WERI-Rb-1 (cell line): ENCODE measurements around the gene GNG12.

Experiments used
- DNase-seq: peaks from one replicate; pipeline ENCODE4 v3.0.0-alpha.2; 2020
- H3K27ac ChIP-seq: fragments of 250-450 bp; sonication (Bioruptor Pico); 2 replicates; pipeline ENCODE4 v1.5.1; 2020; ENCODE audit warnings: mild to moderate bottlenecking, moderate library complexity
- H3K27me3 ChIP-seq: fragments of 250-450 bp; sonication (Bioruptor Pico); 2 replicates; pipeline ENCODE4 v1.5.1; 2021; ENCODE audit warnings: mild to moderate bottlenecking, low read depth, moderate library complexity; ENCODE audit not compliant: insufficient read depth, severe bottlenecking
- H3K36me3 ChIP-seq: fragments of 250-450 bp; sonication (Bioruptor Pico); 2 replicates; pipeline ENCODE4 v1.5.1; 2020; ENCODE audit warnings: mild to moderate bottlenecking, moderate library complexity
- H3K4me3 ChIP-seq: 2 replicates; pipeline ENCODE4 v1.5.1; 2011; ENCODE audit warnings: low read depth, mild to moderate bottlenecking, control low read depth, low read length
- H3K9me3 ChIP-seq: fragments of 250-450 bp; sonication (Bioruptor Pico); 2 replicates; pipeline ENCODE4 v1.5.1; 2021; ENCODE audit warnings: mild to moderate bottlenecking, moderate library complexity; ENCODE audit not compliant: severe bottlenecking
- CTCF ChIP-seq: IDR thresholded peaks from 2 replicates; pipeline ENCODE4 v1.5.1; 2011; ENCODE audit warnings: low read depth, mild to moderate bottlenecking, control low read depth, inconsistent platforms, low read length

Gene GNG12

GRCh38 chr1:67755160-67755559 is 78.1 kb downstream of the GNG12 start:
- Histone ChIP-seq H3K27ac (no peak overlapping the region), H3K36me3 (no peaks in the 10 kb centered on the region), H3K4me3 (no peak overlapping the region), H3K27me3 (no peaks in the 10 kb centered on the region), H3K9me3 (no peaks in the 10 kb centered on the region)
- DNase-seq = no peak
- TF ChIP-seq CTCF = no peak

DNA sequence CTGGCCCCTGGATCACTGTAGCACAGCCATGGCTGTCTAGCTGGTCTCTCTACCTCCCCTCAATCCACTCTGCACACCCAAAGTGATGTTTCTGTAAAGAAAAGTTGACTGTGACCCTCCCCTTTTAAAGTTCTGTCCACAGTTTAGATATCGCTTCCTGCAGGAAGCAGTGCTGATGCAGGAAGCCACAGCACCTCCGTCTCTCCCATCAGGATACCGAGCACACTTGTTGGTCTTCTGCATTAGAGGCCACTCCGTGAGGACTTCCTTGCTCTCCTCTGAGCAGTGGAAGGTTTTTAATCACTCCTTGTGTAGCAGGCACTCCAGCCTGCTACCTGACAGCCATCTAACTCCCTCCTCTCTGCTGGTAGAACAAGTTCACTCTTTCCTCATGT is 78.7 kb downstream of the GNG12 start:
- no peak for TF ChIP-seq CTCF
- no peak for DNase-seq
- no peak overlapping the region for H3K4me3 ChIP-seq
- H3K27me3 ChIP-seq = no peaks in the 10 kb centered on the region
- no peak overlapping the region for H3K27ac ChIP-seq
- H3K36me3 ChIP-seq = no peaks in the 10 kb centered on the region
- no peaks in the 10 kb centered on the region for H3K9me3 ChIP-seq

- no peak overlapping the region for H3K27ac ChIP-seq
- no peaks in the 10 kb centered on the region for H3K27me3 ChIP-seq
- H3K36me3 ChIP-seq = no peaks in the 10 kb centered on the region
- TF ChIP-seq CTCF = no peak
- H3K9me3 ChIP-seq = no peaks in the 10 kb centered on the region
- H3K4me3 ChIP-seq = no peak overlapping the region
- DNase-seq = no peak
These were observed 79.3 kb downstream of the GNG12 start for GRCh38 chr1:67753776-67754525.

DNA sequence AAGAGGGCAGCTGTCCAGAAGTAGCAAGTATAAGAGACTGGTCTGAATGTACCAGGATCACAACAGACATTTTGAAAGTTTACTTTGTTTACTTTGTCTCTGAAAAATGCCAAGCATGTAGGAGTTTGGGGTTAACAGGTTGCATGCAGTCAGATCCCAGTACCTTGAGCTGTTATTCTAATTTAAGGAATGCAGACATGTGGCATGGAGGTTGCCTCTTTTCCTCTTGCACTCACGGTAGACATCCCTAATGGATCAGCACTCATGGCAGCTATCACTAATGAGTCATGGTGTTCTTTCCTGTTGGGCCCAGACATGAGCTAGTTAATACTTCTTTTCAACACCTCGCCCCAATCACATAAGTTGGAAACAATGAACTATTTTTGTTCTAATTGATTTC is 81.0 kb downstream of the GNG12 start:
- H3K27me3 ChIP-seq = no peaks in the 10 kb centered on the region
- no peak for TF ChIP-seq CTCF
- DNase-seq = no peak
- no peak overlapping the region for H3K27ac ChIP-seq
- H3K36me3 ChIP-seq = no peaks in the 10 kb centered on the region
- no peak overlapping the region for H3K4me3 ChIP-seq
- H3K9me3 ChIP-seq = no peaks in the 10 kb centered on the region

- Histone ChIP-seq H3K4me3 (no peak overlapping the region), H3K27ac (no peak overlapping the region), H3K36me3 (no peaks in the 10 kb centered on the region), H3K9me3 (no peaks in the 10 kb centered on the region), H3K27me3 (no peaks in the 10 kb centered on the region)
- no peak for TF ChIP-seq CTCF
- no peak for DNase-seq
These were observed 82.6 kb downstream of the GNG12 start for GRCh38 chr1:67750691-67751054.
